ENCODE results near the gene ASB2.

The ASB2 gene

DNA sequence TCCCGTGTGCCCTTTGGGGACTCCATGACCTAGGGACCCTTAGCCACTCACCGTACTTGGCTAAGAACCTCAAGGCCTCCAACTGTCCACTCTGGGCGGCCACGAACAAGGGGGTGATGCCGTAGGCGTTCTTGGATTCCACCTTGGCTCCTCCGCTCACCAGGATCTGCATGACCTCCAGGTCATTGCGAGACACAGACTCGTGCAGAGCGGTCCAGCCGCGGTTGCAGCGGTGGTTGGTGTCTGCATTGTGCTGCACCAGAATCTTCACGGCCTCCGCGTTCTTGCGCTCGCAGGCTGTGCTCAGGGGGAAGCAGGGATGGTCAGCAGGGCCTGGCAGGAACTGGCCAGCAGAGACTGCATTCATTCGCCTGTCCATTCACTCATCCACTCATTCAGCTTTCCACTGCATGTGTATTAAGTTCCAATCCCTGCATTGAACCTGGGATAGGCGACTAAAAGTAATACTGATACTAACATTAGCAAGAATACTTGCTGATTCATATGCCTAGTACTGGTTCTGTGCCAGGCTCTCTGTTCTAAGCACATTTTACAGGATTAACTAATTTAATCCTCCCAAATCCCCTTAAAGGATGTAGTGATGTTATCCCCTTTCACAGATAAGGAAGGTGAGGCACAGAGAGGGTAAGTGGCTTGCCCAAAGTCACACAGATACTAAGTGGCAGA, 25.3 kb downstream of the ASB2 start:
- DNase-seq (ENCODE audit: low read depth), result no peak

DNA sequence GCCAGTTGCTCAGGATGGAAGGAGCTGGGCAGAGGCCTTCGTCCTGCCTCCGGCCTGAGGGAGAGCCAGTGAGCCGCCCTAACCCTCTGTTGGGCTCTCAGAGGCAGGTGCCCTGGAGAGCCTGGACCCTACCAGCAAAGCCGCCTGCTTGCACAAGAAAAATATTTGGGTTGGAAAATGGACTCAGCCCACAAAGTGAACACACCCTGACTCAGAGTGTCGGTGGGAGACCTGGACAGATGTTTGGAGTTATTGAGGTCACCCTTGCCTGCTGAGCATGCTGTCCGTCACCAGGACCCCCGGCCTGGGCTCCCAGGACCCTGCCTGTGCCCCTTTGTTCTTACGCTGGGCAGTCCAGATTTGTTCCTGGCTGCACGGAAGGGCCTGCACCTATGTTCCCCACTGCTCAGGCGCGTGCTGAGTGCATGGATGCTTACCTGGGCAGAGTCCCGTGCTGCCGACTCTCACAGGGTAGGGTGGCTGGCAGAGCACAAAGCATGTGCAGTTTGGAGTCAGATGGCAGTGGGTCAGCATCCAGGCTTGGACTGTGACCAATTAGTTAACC, 26.8 kb downstream of the ASB2 start:
- DNase-seq (ENCODE audit: low read depth), result no peak

DNA sequence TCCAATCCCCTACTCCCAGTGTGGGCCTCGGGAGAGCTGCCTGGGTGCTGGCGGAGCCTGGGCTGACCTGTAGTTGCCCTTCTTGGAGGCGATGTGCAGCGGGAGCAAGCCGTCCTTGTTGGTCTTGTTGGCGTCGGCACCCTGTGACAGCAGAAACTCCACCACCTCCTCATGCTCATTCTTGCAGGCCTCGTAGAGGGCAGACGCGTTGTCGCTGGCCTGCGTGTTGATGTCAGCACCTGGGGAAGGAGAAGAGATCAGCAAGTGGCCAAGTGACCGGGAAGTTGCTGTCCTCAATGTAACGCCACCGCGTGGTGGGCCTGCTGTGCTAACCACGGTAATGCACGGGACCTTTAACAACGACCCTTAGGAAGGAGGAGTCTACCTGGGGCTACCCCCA, 29.1 kb downstream of the ASB2 start:
- no peak for DNase-seq (ENCODE audit: low read depth)

DNA sequence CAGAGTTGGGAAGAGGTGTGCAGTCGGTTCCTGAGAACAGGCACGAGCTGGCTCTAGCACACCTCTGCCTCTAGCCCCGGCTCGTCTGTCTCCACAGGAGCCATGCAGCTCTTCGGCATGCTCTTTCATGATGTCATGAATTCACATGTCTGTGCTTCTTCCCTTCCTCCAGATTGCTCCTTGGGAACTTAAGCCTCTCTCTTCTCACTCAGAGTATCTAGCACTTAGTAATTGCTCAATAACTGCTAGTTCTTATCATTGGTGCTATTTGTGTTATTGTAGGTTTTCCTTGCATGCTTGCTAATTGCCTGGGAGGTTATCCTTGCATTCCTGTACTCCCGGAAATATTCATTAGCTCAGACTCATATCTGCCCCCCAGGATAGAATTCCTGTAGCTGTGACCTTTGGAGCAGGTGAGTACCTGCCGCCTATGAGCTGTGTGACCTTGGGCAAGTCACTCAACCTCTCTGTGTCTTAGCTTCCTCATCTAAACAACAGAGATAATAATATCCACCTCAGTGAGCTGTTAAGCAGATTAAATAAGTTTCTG, 29.8 kb downstream of the ASB2 start:
- DNase-seq (ENCODE audit: low read depth), result peak; percentile 74

DNA sequence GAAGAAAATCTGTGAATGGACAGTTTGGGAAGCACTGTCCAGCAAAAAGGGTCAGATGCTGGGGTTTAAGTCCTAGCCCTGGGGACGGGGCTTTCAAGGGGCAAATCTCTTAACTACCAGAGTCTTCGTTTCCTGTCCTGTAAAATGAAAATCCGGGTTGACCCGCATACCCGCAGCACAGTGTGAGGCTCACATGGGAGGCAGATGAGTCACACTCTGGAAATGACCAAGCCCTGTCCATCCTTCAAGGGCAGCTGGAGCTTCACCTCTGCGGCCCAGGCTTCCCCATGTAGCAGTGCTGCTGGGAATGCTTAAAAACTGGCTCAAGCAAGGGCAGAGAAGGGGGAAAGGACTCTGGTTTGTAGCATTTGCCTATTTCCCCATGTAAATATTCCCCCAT, 30.3 kb downstream of the ASB2 start:
- DNase-seq (ENCODE audit: low read depth), result peak; percentile 41

DNA sequence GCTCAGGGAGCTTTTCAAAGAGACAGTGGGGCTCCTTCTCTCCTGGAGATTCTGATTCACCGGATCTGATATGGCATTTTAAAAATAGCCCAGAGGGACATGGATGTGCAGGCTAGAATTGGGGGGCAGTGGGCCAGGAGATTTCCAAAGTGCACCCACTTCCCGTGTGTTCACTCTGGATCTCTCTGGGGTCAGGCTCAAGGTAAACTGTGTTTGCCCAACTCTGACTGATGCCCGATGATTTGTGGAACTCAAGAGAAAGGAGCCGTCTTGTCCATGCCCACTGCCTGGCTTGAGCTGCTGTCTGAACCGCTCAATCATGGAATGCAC, 31.3 kb downstream of the ASB2 start:
- no peak for DNase-seq (ENCODE audit: low read depth)

DNA sequence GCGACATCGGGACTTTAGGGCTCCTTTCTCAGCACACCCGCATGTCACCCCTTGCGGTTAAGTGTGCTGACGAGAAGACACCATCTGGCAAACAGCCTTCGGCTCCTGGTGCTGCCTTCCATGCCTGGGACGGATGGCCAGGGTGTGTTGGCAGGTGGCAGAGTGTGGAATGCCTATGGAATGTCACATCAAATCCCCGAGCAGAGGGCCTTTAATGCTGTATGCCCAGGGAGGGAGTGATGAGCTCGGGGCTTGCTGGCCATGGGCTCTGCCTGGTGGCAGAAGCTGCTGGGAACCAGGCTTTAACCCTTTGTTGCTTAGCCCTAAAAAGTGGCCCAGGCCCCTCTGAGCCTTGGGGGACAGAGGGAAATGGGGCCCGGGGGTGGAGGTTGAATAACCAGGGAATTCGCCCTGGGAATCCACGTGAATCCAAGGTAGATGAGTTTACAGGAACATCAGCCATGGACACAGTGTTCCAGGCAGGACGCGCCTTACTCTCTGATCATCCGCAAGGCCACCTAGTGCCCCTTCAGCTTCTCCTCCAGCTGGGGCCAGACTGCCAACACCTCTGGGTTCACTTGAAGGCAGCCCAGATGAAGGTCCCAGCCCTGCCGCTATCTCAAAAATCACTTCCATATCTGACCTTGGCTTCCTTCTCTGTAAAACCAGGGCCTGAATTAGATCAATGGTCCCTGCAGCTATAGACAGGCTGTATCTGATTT, 31.9 kb downstream of the ASB2 start:
- DNase-seq (ENCODE audit: low read depth), result no peak

DNA sequence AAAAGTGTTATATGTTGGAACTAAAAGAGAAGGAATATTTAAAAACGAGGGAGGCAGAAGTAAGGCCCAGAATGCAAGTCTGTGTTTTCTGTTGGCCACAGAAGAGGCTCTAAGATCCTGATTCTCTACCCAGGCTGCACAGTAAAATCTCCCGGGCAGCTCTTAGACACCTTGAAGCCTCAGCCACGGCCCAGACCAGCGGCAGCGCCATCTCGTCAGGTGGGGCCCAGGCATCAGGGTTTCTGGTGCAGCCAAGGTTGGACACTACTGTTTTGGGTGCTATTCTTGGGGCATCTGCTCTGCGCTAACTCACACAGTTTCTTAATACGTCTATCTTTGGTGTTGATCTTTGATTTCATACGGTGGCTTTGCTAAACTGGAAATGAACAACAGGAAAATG, 32.4 kb downstream of the ASB2 start:
- DNase-seq (ENCODE audit: low read depth), result no peak

DNA sequence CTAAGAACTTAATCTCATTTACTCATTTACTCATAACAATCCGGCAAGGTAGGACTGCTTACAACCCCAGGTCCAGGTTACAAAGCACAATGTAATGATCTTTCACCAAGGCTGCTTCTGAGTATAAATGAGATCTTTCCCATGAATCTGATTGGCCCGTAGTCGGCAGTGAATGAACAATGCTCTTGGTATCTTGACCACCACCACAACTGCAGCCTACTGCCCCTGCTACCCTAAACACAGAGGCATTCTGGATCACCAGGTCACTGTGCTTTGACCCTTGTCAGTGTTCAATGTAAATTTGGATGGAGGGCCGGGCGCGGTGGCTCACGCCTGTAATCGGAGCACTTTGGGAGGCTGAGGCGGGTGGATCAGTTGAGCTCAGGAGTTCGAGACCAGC, 33.3 kb downstream of the ASB2 start:
- DNase-seq (ENCODE audit: low read depth), result peak; percentile 84

DNA sequence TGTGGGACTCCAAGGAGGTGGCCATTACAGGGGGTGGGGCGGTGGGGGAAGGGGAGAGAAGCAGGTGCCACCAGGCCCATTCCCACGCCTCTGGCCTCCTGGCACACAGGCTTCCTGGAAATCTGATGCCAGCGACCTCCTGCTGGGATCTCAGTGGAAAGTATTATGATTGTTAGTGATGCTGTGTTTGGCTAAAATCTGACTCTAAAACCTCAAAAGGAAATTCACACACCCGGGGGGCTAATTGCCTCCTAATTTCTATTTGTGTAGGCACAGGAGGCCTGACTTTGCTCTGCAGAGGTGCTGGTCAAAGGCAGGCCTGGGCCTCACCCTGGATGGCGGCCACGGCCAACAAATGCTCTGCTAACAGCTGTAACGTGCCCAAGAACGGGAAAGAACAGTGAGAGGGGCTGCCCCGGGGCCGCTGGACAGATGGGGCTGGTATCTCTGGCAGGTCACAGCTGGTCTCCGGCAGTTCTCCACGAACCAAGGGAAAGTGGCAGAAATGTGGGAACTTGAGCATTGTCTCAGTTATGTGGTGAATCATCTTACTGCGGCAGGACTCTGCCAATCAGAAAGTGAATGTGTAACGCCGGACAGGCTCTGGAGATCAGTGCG, 35.0 kb downstream of the ASB2 start:
- DNase-seq (ENCODE audit: low read depth), result peak; percentile 71

DNA sequence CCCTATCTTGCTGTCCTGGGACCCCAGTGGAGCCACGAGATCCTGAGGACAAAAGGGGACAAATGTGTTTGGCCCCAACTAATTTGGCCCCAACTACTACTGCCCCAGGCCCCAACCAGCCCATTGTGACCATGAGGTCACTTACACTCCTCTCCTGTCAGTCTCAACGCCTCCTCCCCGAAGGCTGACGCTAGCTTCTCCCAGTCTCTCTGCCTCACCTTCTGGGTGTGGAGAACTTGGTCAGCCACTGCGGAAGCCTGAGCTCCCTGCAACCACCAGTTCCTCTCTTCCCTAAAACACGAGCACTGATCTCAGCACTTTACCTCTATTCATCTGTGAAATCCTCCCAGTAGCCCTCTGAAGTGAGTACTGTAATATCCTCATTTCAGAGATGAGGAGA, 35.9 kb downstream of the ASB2 start:
- no peak for DNase-seq (ENCODE audit: low read depth)

DNA sequence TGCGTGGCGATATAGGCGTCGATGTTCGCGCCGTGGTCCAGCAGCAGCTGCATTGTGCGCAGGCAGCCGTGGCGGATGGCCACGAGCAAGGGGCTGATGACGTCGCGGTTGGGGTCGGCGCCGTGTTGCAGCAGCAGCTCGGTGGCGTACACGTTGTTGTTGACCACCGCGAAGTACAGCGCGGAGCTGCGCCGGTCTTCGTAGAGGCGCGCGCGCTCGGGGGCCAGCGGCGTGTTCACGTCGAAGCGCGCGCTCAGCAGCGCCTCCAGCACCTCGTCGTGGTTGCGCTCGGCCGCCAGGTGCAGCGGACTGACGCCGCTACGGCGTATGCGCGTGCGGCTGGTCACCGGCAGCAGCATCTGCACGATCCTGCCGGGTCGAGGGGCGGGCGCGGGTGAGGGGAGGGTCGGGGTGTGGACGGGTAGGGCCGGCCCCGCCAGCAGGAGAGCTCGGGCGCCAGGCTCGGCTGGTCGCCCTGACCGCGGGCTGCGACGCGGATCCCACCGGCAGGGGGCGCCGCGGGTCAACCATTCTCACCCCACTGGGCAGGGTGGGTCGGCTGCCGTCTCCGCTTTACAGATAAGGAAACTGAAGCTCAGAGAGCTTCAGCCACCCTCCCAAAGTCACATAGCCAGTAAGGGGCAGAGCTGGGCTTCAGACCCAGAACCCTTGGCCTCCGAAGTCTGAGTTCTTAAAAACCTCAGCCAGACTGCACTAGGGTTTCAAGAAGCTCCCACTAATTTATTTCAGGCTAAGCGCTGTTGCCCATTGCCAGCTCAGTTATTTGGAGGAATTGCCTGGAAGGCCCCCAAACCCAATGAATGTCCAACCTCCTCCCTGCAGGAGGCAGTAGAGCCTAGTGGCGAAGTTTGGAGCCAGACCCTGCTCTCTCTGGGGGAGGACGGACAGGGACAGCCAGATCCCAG, 36.8 kb downstream of the ASB2 start:
- peak; percentile 43 for DNase-seq (ENCODE audit: low read depth)

DNA sequence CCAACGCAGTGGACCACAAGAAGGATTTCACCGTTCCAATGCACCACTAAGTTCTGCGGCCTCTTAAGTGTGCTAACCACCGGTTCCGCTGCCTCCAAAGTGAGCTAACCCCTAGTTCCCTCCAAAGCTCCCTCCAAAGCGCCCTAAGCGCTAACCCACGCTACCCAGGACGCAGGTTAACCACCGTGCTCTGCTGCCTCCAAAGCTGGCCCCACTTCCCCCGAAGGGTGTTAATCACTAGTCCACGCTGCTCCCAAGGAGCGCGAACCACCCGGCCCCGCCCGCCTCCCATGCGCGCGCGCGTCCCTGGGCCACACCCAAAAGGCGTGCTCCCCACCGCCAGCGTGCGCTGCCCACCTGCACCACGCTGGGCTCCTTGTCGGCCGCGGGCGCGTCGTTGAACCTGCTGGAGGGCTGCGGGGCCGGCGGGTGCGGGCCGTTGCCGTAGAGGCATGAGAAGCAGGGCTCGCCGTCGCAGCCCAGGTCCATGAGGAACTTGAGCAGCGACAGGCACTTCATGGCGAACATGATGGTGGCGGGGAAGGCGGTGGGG, 37.5 kb downstream of the ASB2 start:
- DNase-seq (ENCODE audit: low read depth), result no peak

DNA sequence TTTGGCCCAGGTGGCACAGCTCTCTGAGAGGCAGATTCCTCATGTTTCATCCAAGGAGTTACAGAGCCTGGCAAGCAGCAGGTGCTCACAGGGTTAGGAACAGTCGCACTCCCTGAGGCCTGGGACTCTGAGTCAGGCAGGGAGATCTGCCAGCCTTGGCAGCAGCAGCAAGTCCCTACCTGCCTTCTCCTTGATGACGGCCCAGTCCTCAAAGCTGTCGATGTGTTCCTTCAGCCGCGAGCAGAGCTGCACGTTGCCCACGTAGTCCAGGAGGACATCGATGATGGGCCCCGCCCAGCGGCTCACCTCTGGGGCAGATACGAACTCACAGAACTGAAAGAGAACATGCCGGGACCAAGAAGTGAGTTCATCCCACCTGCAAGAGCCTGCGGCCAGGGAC, 38.9 kb downstream of the ASB2 start:
- no peak for DNase-seq (ENCODE audit: low read depth)

DNA sequence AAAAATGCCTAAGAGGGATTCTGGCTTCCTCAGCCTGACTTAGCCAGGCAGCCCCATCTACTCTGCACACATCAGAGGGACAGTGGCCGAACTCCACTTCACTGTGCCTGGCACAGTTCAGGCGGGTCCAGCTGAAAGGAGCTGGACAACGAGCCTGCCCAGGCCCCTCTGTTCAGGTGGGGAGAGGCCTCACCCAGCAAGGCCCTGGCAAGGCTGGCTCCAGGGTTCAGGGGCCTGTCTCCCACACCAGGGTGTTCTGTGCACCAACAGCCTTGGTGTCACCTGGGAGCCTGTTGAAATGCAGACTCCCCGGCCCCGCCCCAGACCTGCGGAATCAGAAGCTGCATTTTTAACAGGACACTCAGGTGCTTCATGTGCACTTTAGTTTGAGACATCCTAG, 39.4 kb downstream of the ASB2 start:
- no peak for DNase-seq (ENCODE audit: low read depth)

DNA sequence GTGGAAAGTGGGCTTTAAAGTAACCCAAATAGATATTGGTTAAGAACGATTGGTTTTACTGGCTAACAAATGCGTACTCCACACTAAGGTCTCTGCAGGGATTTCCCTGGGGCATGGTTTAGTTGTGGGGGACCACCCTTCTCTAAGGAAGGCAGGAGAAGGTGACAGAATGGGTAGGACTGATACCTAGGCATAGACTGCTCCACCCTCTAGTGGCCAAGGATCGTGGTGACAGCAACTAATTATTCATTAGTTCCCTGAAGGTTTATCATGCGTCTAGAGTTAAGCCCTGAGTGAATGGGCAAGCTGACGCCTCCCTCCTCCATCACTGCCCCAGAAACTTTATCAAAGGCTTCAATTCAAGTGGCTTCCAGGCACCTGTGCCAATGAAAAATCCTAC, 40.1 kb downstream of the ASB2 start:
- no peak for DNase-seq (ENCODE audit: low read depth)

DNA sequence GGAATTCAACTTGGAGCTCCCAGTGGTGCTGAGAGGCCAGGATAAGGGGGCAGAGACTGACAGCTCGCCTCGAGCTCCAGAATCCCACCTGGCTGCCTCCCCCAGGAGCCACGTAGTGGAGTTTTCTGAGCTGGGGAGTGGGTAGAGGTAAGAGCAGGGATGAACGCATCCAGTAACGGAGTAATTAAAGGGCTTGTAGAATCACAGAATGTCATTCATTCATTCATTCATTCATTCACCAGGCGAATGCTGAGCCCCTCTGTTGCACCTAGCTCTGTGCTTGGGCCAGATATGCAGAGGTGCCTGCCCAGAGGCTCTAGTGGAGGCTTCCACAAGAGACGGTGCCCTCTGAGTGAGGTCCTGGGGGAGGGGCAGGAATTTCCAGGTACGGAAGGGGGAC, 41.2 kb downstream of the ASB2 start:
- no peak for DNase-seq (ENCODE audit: low read depth)

DNA sequence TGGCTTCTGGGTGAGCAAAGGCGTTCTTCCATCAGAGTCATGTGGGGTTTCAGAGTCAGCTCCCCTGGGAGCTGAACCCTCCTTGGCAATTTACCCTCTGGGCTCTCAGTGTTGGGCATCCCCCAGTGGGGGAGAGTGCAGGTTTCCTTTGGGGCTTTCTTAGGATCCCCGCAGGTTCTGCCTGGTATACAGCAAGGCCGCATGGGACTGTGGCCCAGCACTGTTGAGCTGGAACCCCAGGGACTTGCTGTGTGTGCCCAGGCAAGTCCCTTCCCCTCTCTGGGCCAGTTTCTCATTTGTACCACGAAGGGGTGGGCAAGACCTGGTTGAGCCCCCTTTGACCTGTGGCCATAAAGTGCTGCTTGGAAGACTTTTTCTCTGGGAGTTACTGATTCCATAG, 43.7 kb downstream of the ASB2 start:
- DNase-seq (ENCODE audit: low read depth), result no peak

DNA sequence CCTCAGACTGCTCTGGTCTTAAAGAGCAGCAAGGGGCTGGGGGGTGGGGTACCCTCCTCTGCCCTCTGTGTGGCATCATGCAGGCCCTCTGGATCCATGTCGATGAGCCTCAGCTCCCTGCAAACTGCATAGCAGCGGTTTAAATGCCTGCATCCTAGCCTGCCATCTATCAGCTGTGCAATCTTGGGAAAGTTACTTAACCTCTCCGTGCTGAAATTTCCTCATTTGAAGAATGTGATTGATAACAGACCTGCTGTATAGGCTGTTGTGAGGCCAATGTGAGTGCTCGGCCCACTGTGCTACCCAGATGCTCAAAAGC, 45.4 kb downstream of the ASB2 start:
- DNase-seq (ENCODE audit: low read depth), result no peak

DNA sequence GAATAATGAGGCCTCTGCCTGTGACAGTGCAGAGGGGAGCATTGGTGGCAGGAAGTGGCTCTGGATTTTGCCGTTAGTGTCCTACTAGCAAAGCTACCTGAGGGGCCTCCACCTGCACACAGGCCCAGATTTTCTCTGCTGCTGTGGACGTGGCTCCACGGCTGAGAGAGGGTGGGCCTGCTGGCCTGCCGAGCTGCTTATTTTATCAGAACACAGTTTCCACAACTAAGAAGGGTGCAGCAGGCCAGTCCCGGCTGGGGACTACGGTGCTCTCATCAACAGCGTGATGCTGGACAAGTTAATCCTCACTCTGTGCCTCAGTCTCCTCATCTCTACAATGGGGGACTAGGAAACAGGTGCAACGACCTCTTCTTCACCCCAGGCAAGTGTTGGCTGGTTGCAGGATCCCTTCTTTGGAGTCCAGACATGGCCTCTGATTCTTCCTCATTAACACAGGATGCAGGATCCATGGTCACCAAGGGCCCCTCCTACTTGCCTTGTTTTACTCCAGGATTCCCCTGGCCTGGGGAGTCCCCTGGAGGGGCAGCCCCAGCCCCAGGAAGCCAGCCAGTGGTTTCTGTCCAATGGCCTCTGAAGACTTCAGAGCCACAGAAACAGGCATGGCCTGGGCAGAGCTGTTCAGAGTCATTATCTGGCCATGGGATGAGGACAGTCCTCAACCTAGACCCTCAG, 45.9 kb downstream of the ASB2 start:
- DNase-seq (ENCODE audit: low read depth), result no peak

DNA sequence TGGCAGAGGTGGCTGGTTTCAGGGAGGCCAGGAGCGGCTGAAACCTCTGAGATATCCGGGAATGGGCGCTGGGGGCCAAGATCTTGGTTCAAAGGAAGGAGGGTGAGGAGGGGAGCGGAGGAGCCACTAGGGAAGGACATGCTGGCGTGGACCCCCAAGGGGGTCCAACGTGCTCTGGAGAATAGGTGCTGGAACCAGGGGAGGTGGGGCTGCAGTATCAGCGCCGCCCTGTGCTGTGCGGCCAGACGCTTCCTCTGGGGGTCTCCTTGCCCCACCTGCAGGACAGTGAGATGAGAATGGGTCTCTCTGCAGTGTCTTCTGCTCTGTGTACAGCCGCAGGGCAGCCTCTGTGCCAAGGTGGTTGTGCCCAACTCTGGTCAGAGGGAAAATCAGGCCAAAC, 46.7 kb downstream of the ASB2 start:
- DNase-seq (ENCODE audit: low read depth), result no peak

Data from amniotic epithelial cell (primary cell).